Measurements from ENCODE around the gene PIP5K1B.
A peak's percentile ranks its signal among the peaks of the same experiment; 100 is the strongest.

PIP5K1B gene

GRCh38 chr9:68898781-68899439, 193.9 kb downstream of the PIP5K1B start:
- no peak for TF ChIP-seq EZH2phosphoT487 (IDR thresholded peaks at IDR 0.05; ENCODE audit: borderline replicate concordance)
- TF ChIP-seq CTCF (conservative IDR thresholded peaks at IDR 0.05; ENCODE audit: low read length) = no peak
- H3K4me1 ChIP-seq (ENCODE audit: insufficient read depth, low read length, poor library complexity, severe bottlenecking) = peaks cover 45% of the 10 kb centered on the region
- H3K9me3 ChIP-seq (ENCODE audit: insufficient read depth, low read depth, low read length) = no peaks in the 10 kb centered on the region
- no peak overlapping the region for H2AFZ ChIP-seq (ENCODE audit: low read length)
- no peaks in the 10 kb centered on the region for H3K36me3 ChIP-seq (ENCODE audit: insufficient read depth, low read length)
- no peak overlapping the region for H3K4me3 ChIP-seq (ENCODE audit: low read length, poor library complexity, severe bottlenecking)
- H3K4me2 ChIP-seq (ENCODE audit: low read depth, low read length, poor library complexity, severe bottlenecking) = peak overlapping the region; percentile 6
- no peaks in the 10 kb centered on the region for H3K79me2 ChIP-seq (ENCODE audit: insufficient read depth, low read length)
- H3F3A ChIP-seq (ENCODE audit: low read depth) = 0 out of 2 replicates have a peak, but pooled peaks cover 6% of the 10 kb centered on the region
- no peak overlapping the region for H3K9ac ChIP-seq (ENCODE audit: low read depth, low read length, poor library complexity, severe bottlenecking)
- H3K9me2 ChIP-seq (replicated peaks; ENCODE audit: low read depth, low read length) = no peaks in the 10 kb centered on the region
- H3K27me3 ChIP-seq (ENCODE audit: insufficient read depth, low read length, poor library complexity, severe bottlenecking) = no peaks in the 10 kb centered on the region
- no peaks in the 10 kb centered on the region for H4K20me1 ChIP-seq (ENCODE audit: insufficient read depth, low read length, poor library complexity, severe bottlenecking)

GRCh38 chr9:68904454-68904853, 199.4 kb downstream of the PIP5K1B start:
- no peaks in the 10 kb centered on the region for H3K9me2 ChIP-seq (replicated peaks; ENCODE audit: low read depth, low read length)
- TF ChIP-seq EZH2phosphoT487 (IDR thresholded peaks at IDR 0.05; ENCODE audit: borderline replicate concordance) (no peak), CTCF (conservative IDR thresholded peaks at IDR 0.05; ENCODE audit: low read length) (no peak)

GRCh38 chr9:68905129-68905528, 200.1 kb downstream of the PIP5K1B start:
- Histone ChIP-seq H3K36me3 (ENCODE audit: insufficient read depth, low read length) (no peaks in the 10 kb centered on the region), H3K9me2 (replicated peaks; ENCODE audit: low read depth, low read length) (no peaks in the 10 kb centered on the region), H3K9ac (ENCODE audit: low read depth, low read length, poor library complexity, severe bottlenecking) (no peak overlapping the region), H3K79me2 (ENCODE audit: insufficient read depth, low read length) (no peaks in the 10 kb centered on the region), H3K4me3 (ENCODE audit: low read length, poor library complexity, severe bottlenecking) (no peak overlapping the region), H3K4me2 (ENCODE audit: low read depth, low read length, poor library complexity, severe bottlenecking) (no peak overlapping the region), H4K20me1 (ENCODE audit: insufficient read depth, low read length, poor library complexity, severe bottlenecking) (no peaks in the 10 kb centered on the region), H3K9me3 (ENCODE audit: insufficient read depth, low read depth, low read length) (no peaks in the 10 kb centered on the region), H2AFZ (ENCODE audit: low read length) (no peak overlapping the region), H3K27me3 (ENCODE audit: insufficient read depth, low read length, poor library complexity, severe bottlenecking) (no peaks in the 10 kb centered on the region), H3K4me1 (ENCODE audit: insufficient read depth, low read length, poor library complexity, severe bottlenecking) (peaks cover 8% of the 10 kb centered on the region), H3F3A (ENCODE audit: low read depth) (no peaks in the 10 kb centered on the region)
- TF ChIP-seq CTCF (conservative IDR thresholded peaks at IDR 0.05; ENCODE audit: low read length) (no peak), EZH2phosphoT487 (IDR thresholded peaks at IDR 0.05; ENCODE audit: borderline replicate concordance) (no peak)

More at GRCh38 chr9:68904454-68904853, 199.4 kb downstream of the PIP5K1B start:
- no peak overlapping the region for H3K9ac ChIP-seq (ENCODE audit: low read depth, low read length, poor library complexity, severe bottlenecking)
- H3K27me3 ChIP-seq (ENCODE audit: insufficient read depth, low read length, poor library complexity, severe bottlenecking) = no peaks in the 10 kb centered on the region
- H2AFZ ChIP-seq (ENCODE audit: low read length) = no peak overlapping the region
- peaks cover 8% of the 10 kb centered on the region for H3K4me1 ChIP-seq (ENCODE audit: insufficient read depth, low read length, poor library complexity, severe bottlenecking)
- H3K79me2 ChIP-seq (ENCODE audit: insufficient read depth, low read length) = no peaks in the 10 kb centered on the region
- no peaks in the 10 kb centered on the region for H3K36me3 ChIP-seq (ENCODE audit: insufficient read depth, low read length)
- no peaks in the 10 kb centered on the region for H3K9me3 ChIP-seq (ENCODE audit: insufficient read depth, low read depth, low read length)
- no peak overlapping the region for H3K4me2 ChIP-seq (ENCODE audit: low read depth, low read length, poor library complexity, severe bottlenecking)
- no peak overlapping the region for H3K4me3 ChIP-seq (ENCODE audit: low read length, poor library complexity, severe bottlenecking)
- no peaks in the 10 kb centered on the region for H3F3A ChIP-seq (ENCODE audit: low read depth)
- no peaks in the 10 kb centered on the region for H4K20me1 ChIP-seq (ENCODE audit: insufficient read depth, low read length, poor library complexity, severe bottlenecking)

Data from Loucy (cell line).